GM12878 (cell line): Measurements from ENCODE around the gene RAB37.

Experiments
- ATF7 ChIP-seq: fragments of 450-650 bp; IDR thresholded peaks from 2 replicates; pipeline ENCODE4 v1.6.1; 2016; ENCODE audit warnings: low read depth, mild to moderate bottlenecking
- FOXM1 ChIP-seq: IDR thresholded peaks from 2 replicates; pipeline ENCODE4 v1.6.1; 2012; ENCODE audit warnings: low read depth, mild to moderate bottlenecking, inconsistent platforms, low read length, moderate library complexity
- IRF3 ChIP-seq: fragments of 450-650 bp; IDR thresholded peaks from 2 replicates; pipeline ENCODE4 v1.6.1; 2014; ENCODE audit warnings: mild to moderate bottlenecking
- NFIC ChIP-seq: IDR thresholded peaks from 2 replicates; pipeline ENCODE4 v1.6.1; 2012; ENCODE audit warnings: low read depth, mild to moderate bottlenecking, inconsistent platforms, low read length, moderate library complexity
- SIN3A ChIP-seq: IDR thresholded peaks from 2 replicates; pipeline ENCODE4 v1.6.1; 2012; ENCODE audit warnings: low read depth, low read length, improper control_type of control experiment
- TBL1XR1 ChIP-seq: IDR thresholded peaks from 2 replicates; pipeline ENCODE4 v1.6.1; 2012; ENCODE audit warnings: low read depth, low read length, improper control_type of control experiment

GRCh38 chr17:74785981-74786360, 48.9 kb downstream of the RAB37 start:
- no peak for TF ChIP-seq NFIC
- TF ChIP-seq TBL1XR1 = no peak
- no peak for TF ChIP-seq IRF3
- TF ChIP-seq ATF7 = no peak
- no peak for TF ChIP-seq SIN3A
- TF ChIP-seq FOXM1 = no peak
